Keratinocyte (primary cell): ENCODE results near the gene STEAP2. TPM values are rescaled to one million over a fixed set of nuclear protein-coding genes. Genes with fewer than 3 reads are reported as not detected.

Experiments
- DNase-seq: peaks from one replicate; pipeline ENCODE4 v3.0.0-alpha.2; 2011; ENCODE audit warnings: low read depth, missing footprints, low spot score
- FAIRE-seq: peaks from 2 replicates; lab custom pipeline; 2011; peaks lifted over from hg19 to GRCh38; lab: Jason Lieb, UNC
- H2AFZ ChIP-seq: 2 replicates; pipeline ENCODE4 v1.6.0; 2012; ENCODE audit warnings: low read length, control low read depth, inconsistent platforms; ENCODE audit not compliant: control insufficient read depth
- H3K27ac ChIP-seq: 2 replicates; pipeline ENCODE4 v1.5.1; 2011; ENCODE audit warnings: low read length; ENCODE audit not compliant: control insufficient read depth, insufficient read depth
- H3K27me3 ChIP-seq: 3 replicates; pipeline ENCODE4 v1.6.0; 2011; ENCODE audit warnings: low read length; ENCODE audit not compliant: control insufficient read depth, insufficient read depth; ENCODE audit errors: extremely low read depth
- H3K36me3 ChIP-seq, 2 experiments: 2 replicates in 1 of 2; 3 replicates in 1 of 2; pipeline ENCODE4 v1.5.1; 2011; ENCODE audit warnings: low read length in 2 of 2, mild to moderate bottlenecking in 1 of 2; ENCODE audit not compliant: control insufficient read depth in 2 of 2, insufficient read depth in 2 of 2; ENCODE audit errors: extremely low read depth in 1 of 2
- H3K4me1 ChIP-seq: 3 replicates; pipeline ENCODE4 v1.5.1; 2011; ENCODE audit warnings: low read length; ENCODE audit not compliant: control insufficient read depth, insufficient read depth; ENCODE audit errors: extremely low read depth
- H3K4me2 ChIP-seq: 3 replicates; pipeline ENCODE4 v1.6.0; 2011; ENCODE audit warnings: low read depth, low read length; ENCODE audit not compliant: control insufficient read depth, insufficient read depth; ENCODE audit errors: extremely low read depth
- H3K4me3 ChIP-seq, 3 experiments: fragments of 200-600 bp in 1 of 3; sonication (generic) in 1 of 3; 2 replicates in 2 of 3; 3 replicates in 1 of 3; pipeline ENCODE4 v1.5.1; 2011 to 2016; ENCODE audit warnings: low read length in 3 of 3, mild to moderate bottlenecking in 3 of 3, control low read depth in 2 of 3, inconsistent platforms in 1 of 3, low read depth in 1 of 3, mixed read lengths in 1 of 3, mixed run types in 1 of 3, moderate library complexity in 1 of 3; ENCODE audit not compliant: control insufficient read depth in 2 of 3, insufficient read depth in 2 of 3; ENCODE audit errors: extremely low read depth in 1 of 3
- H3K79me2 ChIP-seq: 2 replicates; pipeline ENCODE4 v1.6.0; 2012; ENCODE audit warnings: low read length; ENCODE audit not compliant: control insufficient read depth, insufficient read depth
- H3K9ac ChIP-seq: 3 replicates; pipeline ENCODE4 v1.6.0; 2011; ENCODE audit warnings: low read length; ENCODE audit not compliant: control insufficient read depth, insufficient read depth; ENCODE audit errors: extremely low read depth
- H3K9me1 ChIP-seq: 3 replicates; pipeline ENCODE4 v1.6.0; 2011; ENCODE audit warnings: low read length; ENCODE audit not compliant: control insufficient read depth, insufficient read depth; ENCODE audit errors: extremely low read depth
- H3K9me3 ChIP-seq: 2 replicates; pipeline ENCODE4 v1.5.1; 2012; ENCODE audit warnings: low read depth, low read length; ENCODE audit not compliant: control insufficient read depth
- H4K20me1 ChIP-seq: 3 replicates; pipeline ENCODE4 v1.6.0; 2011; ENCODE audit warnings: low read length; ENCODE audit not compliant: control insufficient read depth, insufficient read depth; ENCODE audit errors: extremely low read depth
- EZH2 ChIP-seq: IDR thresholded peaks from one replicate; pipeline ENCODE4 v1.6.1; 2012; ENCODE audit warnings: inconsistent platforms, mild to moderate bottlenecking, low read length, moderate library complexity
- dilution Hi-C: fragments of 300-500 bp; cut with MboI; formaldehyde crosslinking; loops from one replicate; pipeline ENCODE4 v1.7.0; 2020; ENCODE audit warnings: low sequenced_read_pairs; ENCODE audit not compliant: extremely low pct_ligation_motif_present
- polyA plus RNA-seq, 5 experiments: library from polyadenylated mRNA; depleted of rRNA in 3 of 5; stranded (reverse) in 3 of 5; stranded (forward) in 1 of 5; unstranded in 1 of 5; fragments of >200 nt; gene quantifications; 1 replicate in 1 of 5; 2 replicates in 3 of 5; 3 replicates in 1 of 5; pipeline versions ENCODE4 v1.2.1 to v1.2.3, GENCODE V29; 2011 to 2012; ENCODE audit warnings: missing spikeins in 2 of 5, low read depth in 1 of 5, low replicate concordance in 1 of 5
- TF ChIP-seq, protein P1 (sequence below), 3 experiments: IDR thresholded peaks in 1 of 3; conservative IDR thresholded peaks in 1 of 3; optimal IDR thresholded peaks in 1 of 3; 2 replicates in 2 of 3; 3 replicates in 1 of 3; pipeline versions ENCODE3 to v1.5.1; 2011; ENCODE audit warnings: low read length in 3 of 3, mild to moderate bottlenecking in 3 of 3, moderate library complexity in 2 of 3, control low read depth in 1 of 3, inconsistent platforms in 1 of 3; ENCODE audit not compliant: insufficient read depth in 2 of 3; ENCODE audit errors: extremely low read depth in 1 of 3

Gene STEAP2
- polyA plus RNA-seq, 1 donor (not counting 4 experiments of a cell fraction or from before 2014, with no cell fraction given): 3.9 TPM

DNA sequence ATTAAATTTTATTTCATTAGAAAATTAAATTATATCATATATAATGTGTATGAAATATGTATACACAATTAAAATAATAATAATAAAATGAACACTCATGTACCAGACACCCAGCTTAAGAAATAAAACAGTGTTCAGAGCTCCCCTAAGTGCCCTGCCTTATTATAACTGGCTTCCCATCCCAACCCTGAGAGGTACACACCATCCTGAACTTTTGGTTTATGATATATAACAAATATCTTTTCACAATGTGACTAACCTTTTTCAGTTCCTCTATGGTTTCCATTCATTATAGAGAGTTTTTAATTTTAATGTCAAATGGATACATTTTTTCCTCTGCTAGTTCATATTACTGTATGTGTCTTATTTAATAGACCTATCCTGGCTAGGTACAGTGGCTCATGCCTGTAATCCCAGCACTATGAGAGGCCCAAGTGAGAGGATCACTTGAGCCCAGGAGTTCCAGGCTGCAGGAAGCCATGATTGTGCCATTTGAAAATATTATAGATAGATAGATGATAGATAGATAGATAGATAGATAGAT lies 24.0 kb upstream of the STEAP2 start:
- Histone ChIP-seq H3K36me3 (no peaks in the 10 kb centered on the region), H3K4me1 (no peaks in the 10 kb centered on the region), H2AFZ (no peak overlapping the region), H4K20me1 (no peaks in the 10 kb centered on the region), H3K9me3 (peaks cover 4% of the 10 kb centered on the region), H3K27ac (no peak overlapping the region), H3K79me2 (no peaks in the 10 kb centered on the region), H3K4me2 (no peak overlapping the region), H3K4me3 (no peak overlapping the region), H3K27me3 (no peaks in the 10 kb centered on the region), H3K9ac (no peak overlapping the region), H3K9me1 (no peaks in the 10 kb centered on the region)
- no peak for DNase-seq
- no peak for TF ChIP-seq EZH2
- TF ChIP-seq, protein P1, sequence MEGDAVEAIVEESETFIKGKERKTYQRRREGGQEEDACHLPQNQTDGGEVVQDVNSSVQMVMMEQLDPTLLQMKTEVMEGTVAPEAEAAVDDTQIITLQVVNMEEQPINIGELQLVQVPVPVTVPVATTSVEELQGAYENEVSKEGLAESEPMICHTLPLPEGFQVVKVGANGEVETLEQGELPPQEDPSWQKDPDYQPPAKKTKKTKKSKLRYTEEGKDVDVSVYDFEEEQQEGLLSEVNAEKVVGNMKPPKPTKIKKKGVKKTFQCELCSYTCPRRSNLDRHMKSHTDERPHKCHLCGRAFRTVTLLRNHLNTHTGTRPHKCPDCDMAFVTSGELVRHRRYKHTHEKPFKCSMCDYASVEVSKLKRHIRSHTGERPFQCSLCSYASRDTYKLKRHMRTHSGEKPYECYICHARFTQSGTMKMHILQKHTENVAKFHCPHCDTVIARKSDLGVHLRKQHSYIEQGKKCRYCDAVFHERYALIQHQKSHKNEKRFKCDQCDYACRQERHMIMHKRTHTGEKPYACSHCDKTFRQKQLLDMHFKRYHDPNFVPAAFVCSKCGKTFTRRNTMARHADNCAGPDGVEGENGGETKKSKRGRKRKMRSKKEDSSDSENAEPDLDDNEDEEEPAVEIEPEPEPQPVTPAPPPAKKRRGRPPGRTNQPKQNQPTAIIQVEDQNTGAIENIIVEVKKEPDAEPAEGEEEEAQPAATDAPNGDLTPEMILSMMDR (optimal IDR thresholded peaks at IDR 0.05 in 1 of 3, IDR thresholded peaks at IDR 0.05 in 1 of 3, conservative IDR thresholded peaks at IDR 0.05 in 1 of 3; ENCODE audit: extremely low read depth in 1 of 3, insufficient read depth in 2 of 3, low read length in 3 of 3): no peak
- dilution Hi-C loops: no loop called here
- no peak for FAIRE-seq

DNA sequence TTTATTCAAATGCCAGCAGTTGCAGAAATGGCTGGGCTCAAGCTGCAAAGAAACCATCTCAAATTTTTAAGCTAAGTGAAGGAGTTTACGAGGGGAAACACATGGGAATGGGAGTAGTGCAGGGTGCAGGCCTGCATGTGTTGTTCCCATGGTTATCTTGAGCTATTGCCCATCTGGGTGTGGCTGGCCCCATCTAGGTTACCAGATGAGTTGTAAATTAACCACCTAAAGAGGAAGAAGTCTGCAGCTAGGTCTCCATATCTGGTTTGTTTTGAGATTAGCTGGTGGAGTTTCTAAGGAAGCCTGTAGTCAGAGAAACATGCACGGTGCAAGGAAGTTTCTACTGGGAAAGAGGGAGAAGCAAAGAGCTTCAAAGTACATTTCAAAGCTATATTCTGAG lies 23.3 kb upstream of the STEAP2 start:
- H3K4me2 ChIP-seq: no peak overlapping the region
- dilution Hi-C loops: no loop called here

More for the DNA sequence above, 23.3 kb upstream of the STEAP2 start:
- H3K9me1 ChIP-seq: no peaks in the 10 kb centered on the region
- peaks cover 4% of the 10 kb centered on the region for H3K9me3 ChIP-seq
- no peaks in the 10 kb centered on the region for H3K79me2 ChIP-seq
- H3K4me1 ChIP-seq: no peaks in the 10 kb centered on the region
- H3K36me3 ChIP-seq: no peaks in the 10 kb centered on the region
- no peak for DNase-seq
- no peak for FAIRE-seq
- no peaks in the 10 kb centered on the region for H3K27me3 ChIP-seq
- H3K27ac ChIP-seq: no peak overlapping the region
- H2AFZ ChIP-seq: no peak overlapping the region
- TF ChIP-seq, protein P1 (optimal IDR thresholded peaks at IDR 0.05 in 1 of 3, IDR thresholded peaks at IDR 0.05 in 1 of 3, conservative IDR thresholded peaks at IDR 0.05 in 1 of 3; ENCODE audit: extremely low read depth in 1 of 3, insufficient read depth in 2 of 3, low read length in 3 of 3): no peak
- no peak for TF ChIP-seq EZH2
- no peak overlapping the region for H3K4me3 ChIP-seq
- H4K20me1 ChIP-seq: no peaks in the 10 kb centered on the region
- no peak overlapping the region for H3K9ac ChIP-seq
